Stomach (tissue), 9 donors: Measurements from ENCODE around the gene OR51I1. TPM values are rescaled to one million over a fixed set of nuclear protein-coding genes. Genes with fewer than 3 reads are reported as not detected.

ENCODE experiments used
- DNase-seq, 2 donors: peaks; one replicate each; pipeline versions ENCODE4 v3.0.0 to v3.0.0-alpha.2; 2013 to 2019
- H3K27ac ChIP-seq, 5 donors: fragments of 200-600 bp in 4 of 5; sonication (generic) in 4 of 5; one replicate each; pipeline ENCODE4 v1.5.1; 2013 to 2019; ENCODE audit warnings: mild to moderate bottlenecking in 1 of 5, moderate library complexity in 1 of 5
- H3K27me3 ChIP-seq, 3 donors: fragments of 200-600 bp; sonication (generic); one replicate each; pipeline ENCODE4 v1.5.1; 2017 to 2019; ENCODE audit warnings: mixed run types in 1 of 3
- H3K36me3 ChIP-seq, 4 donors: fragments of 200-600 bp; sonication (generic); 1 replicate in 3 of 4; 2 replicates in 1 of 4; pipeline ENCODE4 v1.5.1; 2016 to 2019
- H3K4me1 ChIP-seq, 4 donors: fragments of 200-600 bp; sonication (generic); one replicate each; pipeline ENCODE4 v1.5.1; 2016 to 2019
- H3K4me3 ChIP-seq, 4 donors: fragments of 200-600 bp; sonication (generic) in 3 of 4; one replicate each; pipeline ENCODE4 v1.5.1; 2016 to 2019; ENCODE audit warnings: mild to moderate bottlenecking in 1 of 4
- H3K9me3 ChIP-seq, 4 donors: fragments of 200-600 bp; sonication (generic); one replicate each; pipeline ENCODE4 v1.5.1; 2016 to 2019
- CTCF ChIP-seq, 7 experiments: fragments of 450-650 bp in 4 of 7; fragments of 200-600 bp in 3 of 7; sonication (generic) in 3 of 7; IDR thresholded peaks; one replicate each; pipeline ENCODE4 v1.5.1; 2016 to 2019; ENCODE audit warnings: antibody characterized with exemption in 7 of 7, control low read depth in 2 of 7, mild to moderate bottlenecking in 1 of 7
- EP300 ChIP-seq: sonication (generic); formaldehyde crosslinking; IDR thresholded peaks from one replicate; pipeline ENCODE4 v1.6.1; 2017; ENCODE audit warnings: antibody characterized with exemption
- POLR2A ChIP-seq, 4 donors: fragments of 450-650 bp; IDR thresholded peaks; one replicate each; pipeline ENCODE4 v1.6.1; 2016; ENCODE audit warnings: antibody characterized with exemption in 4 of 4, control low read depth in 2 of 4, mild to moderate bottlenecking in 1 of 4, moderate library complexity in 1 of 4
- POLR2AphosphoS5 ChIP-seq, 3 donors: sonication (generic); formaldehyde crosslinking; IDR thresholded peaks; one replicate each; pipeline ENCODE4 v1.6.1; 2016; ENCODE audit warnings: antibody characterized with exemption in 3 of 3
- WGBS, 5 donors: extraction: QIAGEN DNeasy Blood & Tissue Kit in 3 of 5; methylation state at CpG; one replicate each; pipeline versions ENCODE4 v1.1.5 to v1.1.7; 2013 to 2018; 5-methylcytosine and 5-hydroxymethylcytosine counted together
- intact Hi-C: fragments of 100-400 bp; cut with DNase I; formaldehyde crosslinking; loops from one replicate; pipeline ENCODE4 v1.15.1; 2023; ENCODE audit warnings: low total_unique reads
- polyA plus RNA-seq, 3 donors: library from polyadenylated mRNA; stranded (reverse); fragments of 200-250 nt; gene quantifications; one replicate each; pipeline ENCODE4 v1.2.3, GENCODE V29; 2013
- total RNA-seq, 5 donors: library from RNA; depleted of rRNA; stranded (reverse); fragments of >200 nt; gene quantifications; one replicate each; pipeline versions ENCODE4 v1.1.0 to v1.2.3, GENCODE V29; 2014 to 2016
- donor health status: healthy with polysubstance abuse.
- donor health status: Bipolar disorder and iron deficiency.
- donor health status: healthy.

OR51I1 gene
- total and polyA plus RNA-seq, 8 donors, result not detected

GRCh38 chr11:5443835-5444393 lies 2.6 kb upstream of the OR51I1 start:
- no peaks in the 10 kb centered on the region for H3K4me1 ChIP-seq
- no peaks in the 10 kb centered on the region for H3K27me3 ChIP-seq
- DNase-seq, result no peak
- WGBS, 5 donors, result 26 to 56% (median 54%) methylated on average over 2 of the region's 2 CpGs
- H3K36me3 ChIP-seq, result no peaks in the 10 kb centered on the region
- intact Hi-C loops, result no loop called here
- H3K4me3 ChIP-seq, result no peak overlapping the region
- no peak overlapping the region for H3K27ac ChIP-seq
- TF ChIP-seq POLR2AphosphoS5 (IDR thresholded peaks at IDR 0.05) (no peak), EP300 (no peak), CTCF (IDR thresholded peaks at IDR 0.05) (no peak)
- no peaks in the 10 kb centered on the region for H3K9me3 ChIP-seq

GRCh38 chr11:5423131-5423530 lies 18.2 kb downstream of the OR51I1 start:
- 22 to 65% (median 50%) methylated on average over 3 of the region's 3 CpGs for WGBS, 5 donors
- TF ChIP-seq EP300, result no peak

GRCh38 chr11:5421811-5422210 lies 19.5 kb downstream of the OR51I1 start, which contains the start of gene OR51Q1:
TSS of gene OR51Q1 (plus strand) at chr11:5422111. CDS start at chr11:5422201, 90 bp downstream.
- H3K9me3 ChIP-seq, result no peaks in the 10 kb centered on the region
- H3K4me3 ChIP-seq, result no peak within 1 kb of the TSS
- no peaks in the 10 kb centered on the region for H3K27me3 ChIP-seq
- no peak within 1 kb of the TSS for H3K27ac ChIP-seq
- intact Hi-C loops, result no loop called here
- DNase-seq, result no peak
- WGBS, 5 donors, result 91 to 97% (median 95%) methylated on average over 1 of the region's 1 CpG
- no peaks in the 10 kb centered on the region for H3K36me3 ChIP-seq
- TF ChIP-seq EP300 (no peak), CTCF (IDR thresholded peaks at IDR 0.05) (no peak), POLR2AphosphoS5 (IDR thresholded peaks at IDR 0.05) (no peak), POLR2A (IDR thresholded peaks at IDR 0.05) (no peak)
- no peaks in the 10 kb centered on the region for H3K4me1 ChIP-seq

More at GRCh38 chr11:5423131-5423530, 18.2 kb downstream of the OR51I1 start:
- intact Hi-C loops, result no loop called here
- Histone ChIP-seq H3K27ac (no peak overlapping the region), H3K4me1 (no peaks in the 10 kb centered on the region), H3K9me3 (no peaks in the 10 kb centered on the region), H3K27me3 (no peaks in the 10 kb centered on the region), H3K4me3 (no peak overlapping the region), H3K36me3 (no peaks in the 10 kb centered on the region)
- no peak for DNase-seq

GRCh38 chr11:5420993-5421392 lies 20.3 kb downstream of the OR51I1 start:
- TF ChIP-seq CTCF (IDR thresholded peaks at IDR 0.05), result no peak
- TF ChIP-seq POLR2A (IDR thresholded peaks at IDR 0.05), result no peak
- H3K27ac ChIP-seq, result no peak overlapping the region
- DNase-seq, result no peak
- 61 to 77% (median 66%) methylated on average over 5 of the region's 5 CpGs for WGBS, 5 donors
- no peak overlapping the region for H3K4me3 ChIP-seq
- H3K4me1 ChIP-seq, result no peaks in the 10 kb centered on the region
- intact Hi-C loops, result no loop called here
- no peaks in the 10 kb centered on the region for H3K9me3 ChIP-seq
- no peaks in the 10 kb centered on the region for H3K36me3 ChIP-seq
- no peaks in the 10 kb centered on the region for H3K27me3 ChIP-seq

- intact Hi-C loops, result no loop called here
- H3K4me3 ChIP-seq, result no peak overlapping the region
- H3K4me1 ChIP-seq, result no peaks in the 10 kb centered on the region
- TF ChIP-seq EP300 (no peak), POLR2AphosphoS5 (IDR thresholded peaks at IDR 0.05) (no peak), CTCF (IDR thresholded peaks at IDR 0.05) (no peak), POLR2A (IDR thresholded peaks at IDR 0.05) (no peak)
- no peaks in the 10 kb centered on the region for H3K36me3 ChIP-seq
- H3K9me3 ChIP-seq, result no peaks in the 10 kb centered on the region
- no peaks in the 10 kb centered on the region for H3K27me3 ChIP-seq
- no peak for DNase-seq
- no peak overlapping the region for H3K27ac ChIP-seq
Observed at GRCh38 chr11:5405173-5405572, 36.1 kb downstream of the OR51I1 start.
